22Rv1 (cell line): ENCODE data around the gene E2F1.
A peak's percentile ranks its signal among the peaks of the same experiment; 100 is the strongest.

Experiments
- H3K27ac ChIP-seq: fragments of 450-650 bp; 2 replicates; pipeline ENCODE4 v1.5.1; 2017
- CTCF ChIP-seq: fragments of 450-650 bp; IDR thresholded peaks from 2 replicates; pipeline ENCODE4 v1.5.1; 2017; ENCODE audit warnings: mild to moderate bottlenecking
- ZFX ChIP-seq: fragments of 450-650 bp; IDR thresholded peaks from 2 replicates; pipeline ENCODE4 v1.6.1; 2017; ENCODE audit warnings: antibody characterized with exemption, borderline replicate concordance

Gene E2F1

GRCh38 chr20:33728463-33728862, 42.3 kb upstream of the E2F1 start:
- TF ChIP-seq CTCF (no peak), ZFX (no peak)
- no peak overlapping the region for H3K27ac ChIP-seq

GRCh38 chr20:33727806-33728205, 41.6 kb upstream of the E2F1 start:
- H3K27ac ChIP-seq = no peak overlapping the region
- TF ChIP-seq ZFX (no peak), CTCF (no peak)

- no peak for TF ChIP-seq ZFX
Measured at GRCh38 chr20:33727115-33727479, 40.9 kb upstream of the E2F1 start.

GRCh38 chr20:33725607-33726264, 39.6 kb upstream of the E2F1 start:
- TF ChIP-seq CTCF (no peak), ZFX (no peak)
- H3K27ac ChIP-seq = no peak overlapping the region

More at GRCh38 chr20:33727115-33727479, 40.9 kb upstream of the E2F1 start:
- H3K27ac ChIP-seq = no peak overlapping the region

GRCh38 chr20:33724439-33725094, 38.4 kb upstream of the E2F1 start:
- TF ChIP-seq ZFX (no peak), CTCF (no peak)
- H3K27ac ChIP-seq = no peak overlapping the region

- H3K27ac ChIP-seq = no peak overlapping the region
- TF ChIP-seq ZFX = no peak
- no peak for TF ChIP-seq CTCF
Measured at GRCh38 chr20:33721391-33722140, 35.4 kb upstream of the E2F1 start.

GRCh38 chr20:33719989-33720709, 34.0 kb upstream of the E2F1 start, which contains the start of gene PXMP4:
PXMP4 (minus strand) TSS chr20:33720310; CDS start chr20:33720207, 103 bp downstream.
- H3K27ac ChIP-seq = peak within 1 kb of the TSS; percentile 93

More at GRCh38 chr20:33719989-33720709, 34.0 kb upstream of the E2F1 start, which contains the start of gene PXMP4:
- TF ChIP-seq CTCF (no peak), ZFX (no peak)
